Measurements from ENCODE around the gene BMP7. TPM values are rescaled to one million over a fixed set of nuclear protein-coding genes. Genes with fewer than 3 reads are reported as not detected.

BMP7 gene
- total and polyA plus RNA-seq, 3 experiments from 2014 or later, result not detected

GRCh38 chr20:57153238-57153905, 113.1 kb downstream of the BMP7 start:
- Mint-ChIP-seq H3K9me3 (peaks cover 0 to 6% (median 2%) of the 10 kb centered on the region in 5 donors), H3K36me3 (no peaks in the 10 kb centered on the region), H3K27me3 (peaks cover 1 to 5% of the 10 kb centered on the region in 2 donors), H3K4me1 (no peaks in the 10 kb centered on the region), H3K27ac (no peak overlapping the region), H3K4me3 (no peak overlapping the region)
- H3K27me3 ChIP-seq (ENCODE audit: insufficient read depth, low read length, poor library complexity, severe bottlenecking), result no peaks in the 10 kb centered on the region
- no peaks in the 10 kb centered on the region for H3K9me3 ChIP-seq (ENCODE audit: low read length)
- no peak overlapping the region for H3K27ac ChIP-seq (ENCODE audit: low read depth, low read length)
- H3K4me1 ChIP-seq (ENCODE audit: insufficient read depth, low read length), result no peaks in the 10 kb centered on the region
- H3K4me3 ChIP-seq (ENCODE audit: low read length), result no peak overlapping the region
- no peak for DNase-seq
- ChIA-PET CTCF (no interaction called here), POLR2A (no interaction called here)
- no peaks in the 10 kb centered on the region for H3K36me3 ChIP-seq (ENCODE audit: insufficient read depth, low read length)

DNA sequence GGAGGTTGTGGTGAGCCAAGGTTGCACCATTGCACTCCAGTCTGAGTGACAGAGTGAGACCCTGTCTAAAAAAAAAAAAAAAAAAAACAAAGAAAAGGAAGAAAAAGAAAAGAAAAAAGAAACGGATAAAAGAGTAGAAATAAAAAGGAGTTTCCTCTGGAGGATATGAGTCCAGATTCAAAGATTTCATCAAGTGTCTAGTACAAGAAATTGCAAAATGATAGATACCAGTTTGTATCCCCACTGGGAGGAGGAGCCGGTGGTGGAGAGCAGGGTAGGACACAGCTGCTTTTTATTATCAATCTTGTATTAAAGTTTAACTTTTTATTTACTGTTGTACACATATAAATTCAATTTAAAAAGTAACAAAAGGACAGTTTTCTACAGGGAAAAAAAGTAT, 113.9 kb downstream of the BMP7 start:
- H3K27me3 Mint-ChIP-seq, result peaks cover 1 to 5% of the 10 kb centered on the region in 2 donors

DNA sequence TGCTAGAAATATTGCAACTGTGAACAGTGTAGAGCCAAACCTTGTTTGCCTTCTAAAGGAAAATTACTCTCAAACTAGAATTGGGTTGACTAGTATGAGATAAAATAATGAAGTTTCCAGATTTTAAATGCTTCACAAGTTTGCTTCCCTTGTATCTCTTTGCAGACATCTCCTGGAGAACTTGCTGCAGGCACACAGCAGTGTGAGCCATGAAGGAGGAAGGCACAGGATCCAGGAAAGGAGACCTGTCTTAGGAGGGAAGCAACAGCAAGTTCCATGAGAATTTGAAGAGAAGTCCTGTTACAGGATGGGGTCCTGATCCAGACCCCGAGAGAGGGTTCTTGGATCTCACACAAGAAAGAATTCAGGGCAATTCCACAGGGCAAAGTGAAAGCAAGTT, 115.9 kb downstream of the BMP7 start:
- Histone ChIP-seq H3K4me3 (ENCODE audit: low read length) (no peak overlapping the region), H3K9me3 (ENCODE audit: low read length) (no peaks in the 10 kb centered on the region), H3K27me3 (ENCODE audit: insufficient read depth, low read length, poor library complexity, severe bottlenecking) (no peaks in the 10 kb centered on the region), H3K27ac (ENCODE audit: low read depth, low read length) (no peak overlapping the region), H3K4me1 (ENCODE audit: insufficient read depth, low read length) (no peaks in the 10 kb centered on the region), H3K36me3 (ENCODE audit: insufficient read depth, low read length) (no peaks in the 10 kb centered on the region)
- Mint-ChIP-seq H3K27me3 (peaks cover 4 to 8% of the 10 kb centered on the region in 2 donors), H3K27ac (no peak overlapping the region), H3K4me1 (no peaks in the 10 kb centered on the region), H3K36me3 (no peaks in the 10 kb centered on the region), H3K4me3 (no peak overlapping the region), H3K9me3 (peaks cover 2 to 7% (median 6%) of the 10 kb centered on the region in 5 donors)
- POLR2A ChIA-PET, result no interaction called here
- CTCF ChIA-PET, result no interaction called here
- DNase-seq, result no peak

More for the DNA sequence above, 113.9 kb downstream of the BMP7 start:
- Mint-ChIP-seq H3K27ac (no peak overlapping the region), H3K9me3 (peaks cover 0 to 6% (median 2%) of the 10 kb centered on the region in 5 donors), H3K4me1 (no peaks in the 10 kb centered on the region), H3K4me3 (no peak overlapping the region), H3K36me3 (no peaks in the 10 kb centered on the region)
- ChIA-PET POLR2A (no interaction called here), CTCF (no interaction called here)
- no peaks in the 10 kb centered on the region for H3K9me3 ChIP-seq (ENCODE audit: low read length)
- no peak for DNase-seq
- no peak overlapping the region for H3K27ac ChIP-seq (ENCODE audit: low read depth, low read length)
- no peaks in the 10 kb centered on the region for H3K4me1 ChIP-seq (ENCODE audit: insufficient read depth, low read length)
- no peaks in the 10 kb centered on the region for H3K27me3 ChIP-seq (ENCODE audit: insufficient read depth, low read length, poor library complexity, severe bottlenecking)
- no peak overlapping the region for H3K4me3 ChIP-seq (ENCODE audit: low read length)
- H3K36me3 ChIP-seq (ENCODE audit: insufficient read depth, low read length), result no peaks in the 10 kb centered on the region

DNA sequence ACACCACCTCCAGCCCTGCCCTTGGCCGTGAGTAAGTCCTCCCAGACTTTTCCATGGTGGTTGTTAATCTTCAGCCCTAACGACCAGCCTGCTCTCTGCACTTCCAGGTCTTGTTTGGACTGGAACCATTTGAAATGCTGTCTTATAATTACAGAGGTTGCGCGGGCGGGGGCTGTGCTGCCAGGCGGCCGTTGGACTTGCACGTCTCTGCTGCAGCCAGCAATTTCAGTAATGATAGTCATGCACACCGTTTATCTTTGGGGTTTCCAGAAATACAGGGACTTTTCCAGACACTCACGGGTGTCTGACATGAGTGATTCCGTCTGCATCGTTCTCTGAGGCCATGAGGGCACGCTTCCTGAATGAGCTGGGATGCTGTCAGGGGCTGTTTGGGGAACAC, 118.2 kb downstream of the BMP7 start:
- H3K4me3 ChIP-seq (ENCODE audit: low read length), result no peak overlapping the region
- no peak for DNase-seq
- no peaks in the 10 kb centered on the region for H3K4me1 ChIP-seq (ENCODE audit: insufficient read depth, low read length)
- H3K27ac Mint-ChIP-seq, result no peak overlapping the region
- ChIA-PET POLR2A (no interaction called here), CTCF (no interaction called here)
- H3K4me3 Mint-ChIP-seq, result no peak overlapping the region
- no peaks in the 10 kb centered on the region for H3K36me3 ChIP-seq (ENCODE audit: insufficient read depth, low read length)
- H3K36me3 Mint-ChIP-seq, result no peaks in the 10 kb centered on the region
- H3K9me3 Mint-ChIP-seq, result peaks cover 3 to 6% (median 6%) of the 10 kb centered on the region in 5 donors
- H3K27ac ChIP-seq (ENCODE audit: low read depth, low read length), result no peak overlapping the region
- peaks cover 4 to 8% of the 10 kb centered on the region in 2 donors for H3K27me3 Mint-ChIP-seq
- no peaks in the 10 kb centered on the region for H3K9me3 ChIP-seq (ENCODE audit: low read length)
- no peaks in the 10 kb centered on the region for H3K4me1 Mint-ChIP-seq
- H3K27me3 ChIP-seq (ENCODE audit: insufficient read depth, low read length, poor library complexity, severe bottlenecking), result no peaks in the 10 kb centered on the region

DNA sequence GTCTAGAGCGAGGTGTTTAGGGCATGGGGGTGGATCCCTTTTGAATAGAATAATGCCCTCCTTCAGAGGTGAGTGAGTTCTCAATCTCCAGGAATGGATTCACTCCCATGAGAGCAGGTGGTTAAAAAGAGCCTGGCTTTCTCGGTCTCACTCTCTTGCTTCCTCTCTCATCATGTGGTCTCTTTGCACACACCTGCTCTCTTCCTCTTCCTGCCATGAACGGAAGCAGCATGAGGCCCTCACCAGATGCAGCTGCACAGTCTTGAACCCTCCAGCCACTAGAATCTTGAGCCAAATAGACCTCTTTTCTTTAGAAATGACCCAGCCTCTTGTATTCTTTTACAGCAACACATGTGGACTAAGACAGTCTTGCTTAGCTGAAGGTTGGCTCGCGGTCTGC, 119.3 kb downstream of the BMP7 start:
- Histone ChIP-seq H3K9me3 (ENCODE audit: low read length) (no peaks in the 10 kb centered on the region), H3K4me1 (ENCODE audit: insufficient read depth, low read length) (no peaks in the 10 kb centered on the region), H3K4me3 (ENCODE audit: low read length) (no peak overlapping the region), H3K27ac (ENCODE audit: low read depth, low read length) (no peak overlapping the region), H3K36me3 (ENCODE audit: insufficient read depth, low read length) (no peaks in the 10 kb centered on the region), H3K27me3 (ENCODE audit: insufficient read depth, low read length, poor library complexity, severe bottlenecking) (no peaks in the 10 kb centered on the region)
- peaks cover 3 to 8% of the 10 kb centered on the region in 2 donors for H3K27me3 Mint-ChIP-seq
- POLR2A ChIA-PET, result no interaction called here
- no peaks in the 10 kb centered on the region for H3K4me1 Mint-ChIP-seq
- H3K36me3 Mint-ChIP-seq, result no peaks in the 10 kb centered on the region
- no peak for DNase-seq
- CTCF ChIA-PET, result no interaction called here
- no peak overlapping the region for H3K27ac Mint-ChIP-seq
- H3K4me3 Mint-ChIP-seq, result no peak overlapping the region
- H3K9me3 Mint-ChIP-seq, result peaks cover 3 to 6% (median 6%) of the 10 kb centered on the region in 5 donors

DNA sequence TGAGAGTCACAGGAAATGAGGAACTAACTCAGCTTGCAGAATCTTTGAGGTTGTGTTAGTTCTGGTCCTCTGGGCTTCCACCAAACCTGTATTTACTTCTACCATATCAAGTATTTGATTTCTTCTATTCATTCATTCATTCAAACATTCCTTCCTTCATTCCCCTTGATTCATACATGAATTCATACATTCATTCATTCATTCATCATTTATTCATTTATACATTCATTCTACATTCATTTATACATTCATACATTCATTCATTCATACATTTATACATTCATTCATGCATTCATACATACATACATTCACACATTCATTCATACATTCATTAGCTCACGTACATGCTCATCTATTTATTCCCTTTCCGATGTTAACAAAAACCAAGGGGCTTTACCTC, 120.3 kb downstream of the BMP7 start:
- DNase-seq, result no peak
- ChIA-PET POLR2A (no interaction called here), CTCF (no interaction called here)
- Histone ChIP-seq H3K9me3 (ENCODE audit: low read length) (no peaks in the 10 kb centered on the region), H3K27me3 (ENCODE audit: insufficient read depth, low read length, poor library complexity, severe bottlenecking) (no peaks in the 10 kb centered on the region), H3K36me3 (ENCODE audit: insufficient read depth, low read length) (no peaks in the 10 kb centered on the region), H3K27ac (ENCODE audit: low read depth, low read length) (no peak overlapping the region), H3K4me3 (ENCODE audit: low read length) (no peak overlapping the region), H3K4me1 (ENCODE audit: insufficient read depth, low read length) (no peaks in the 10 kb centered on the region)
- H3K27me3 Mint-ChIP-seq, result peaks cover 3 to 8% of the 10 kb centered on the region in 2 donors
- H3K27ac Mint-ChIP-seq, result no peak overlapping the region
- H3K4me3 Mint-ChIP-seq, result no peak overlapping the region
- peaks cover 2 to 6% (median 5%) of the 10 kb centered on the region in 5 donors for H3K9me3 Mint-ChIP-seq
- H3K4me1 Mint-ChIP-seq, result no peaks in the 10 kb centered on the region
- H3K36me3 Mint-ChIP-seq, result no peaks in the 10 kb centered on the region

DNA sequence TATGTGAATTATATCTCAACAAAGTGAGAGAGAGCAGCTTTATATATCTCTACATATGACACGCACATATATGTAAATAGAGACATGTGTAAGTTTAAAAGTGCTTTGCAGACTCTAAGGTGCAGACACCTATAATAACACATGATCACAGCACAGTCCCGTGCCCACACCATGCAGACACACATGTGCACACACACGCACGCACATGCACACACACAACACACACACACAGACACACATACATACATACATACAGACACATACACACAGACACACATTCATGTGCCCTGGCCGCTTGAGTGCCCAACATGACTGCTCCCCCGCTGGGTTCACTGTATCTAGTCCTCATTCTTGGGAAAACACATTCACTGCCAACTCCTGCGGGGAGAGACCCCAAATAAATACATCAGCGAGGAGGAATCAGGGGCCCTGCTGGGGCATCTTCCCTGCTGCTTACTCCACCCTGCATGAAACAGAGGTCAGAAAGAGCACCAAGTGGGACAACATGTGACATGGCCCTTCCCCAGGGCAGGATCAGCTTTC, 121.3 kb downstream of the BMP7 start:
- POLR2A ChIA-PET, result no interaction called here
- Mint-ChIP-seq H3K27ac (no peak overlapping the region), H3K4me1 (no peaks in the 10 kb centered on the region), H3K9me3 (peaks cover 0 to 6% (median 5%) of the 10 kb centered on the region in 5 donors), H3K36me3 (no peaks in the 10 kb centered on the region), H3K27me3 (peaks cover 3 to 8% of the 10 kb centered on the region in 2 donors), H3K4me3 (no peak overlapping the region)
- H3K36me3 ChIP-seq (ENCODE audit: insufficient read depth, low read length), result no peaks in the 10 kb centered on the region
- H3K27ac ChIP-seq (ENCODE audit: low read depth, low read length), result no peak overlapping the region
- H3K9me3 ChIP-seq (ENCODE audit: low read length), result no peaks in the 10 kb centered on the region
- CTCF ChIA-PET, result no interaction called here
- no peak for DNase-seq
- no peaks in the 10 kb centered on the region for H3K27me3 ChIP-seq (ENCODE audit: insufficient read depth, low read length, poor library complexity, severe bottlenecking)
- no peak overlapping the region for H3K4me3 ChIP-seq (ENCODE audit: low read length)
- H3K4me1 ChIP-seq (ENCODE audit: insufficient read depth, low read length), result no peaks in the 10 kb centered on the region

- H3K4me1 ChIP-seq (ENCODE audit: insufficient read depth, low read length), result no peaks in the 10 kb centered on the region
- H3K4me3 ChIP-seq (ENCODE audit: low read length), result no peak overlapping the region
- no peaks in the 10 kb centered on the region for H3K27me3 ChIP-seq (ENCODE audit: insufficient read depth, low read length, poor library complexity, severe bottlenecking)
- H3K4me3 Mint-ChIP-seq, result no peak overlapping the region
- H3K4me1 Mint-ChIP-seq, result no peaks in the 10 kb centered on the region
- ChIA-PET POLR2A (no interaction called here), CTCF (no interaction called here)
- H3K27ac ChIP-seq (ENCODE audit: low read depth, low read length), result no peak overlapping the region
- no peak for DNase-seq
- H3K36me3 Mint-ChIP-seq, result no peaks in the 10 kb centered on the region
- peaks cover 0 to 6% (median 3%) of the 10 kb centered on the region in 5 donors for H3K9me3 Mint-ChIP-seq
- H3K9me3 ChIP-seq (ENCODE audit: low read length), result no peaks in the 10 kb centered on the region
- peaks cover 3 to 7% of the 10 kb centered on the region in 2 donors for H3K27me3 Mint-ChIP-seq
- H3K36me3 ChIP-seq (ENCODE audit: insufficient read depth, low read length), result no peaks in the 10 kb centered on the region
- no peak overlapping the region for H3K27ac Mint-ChIP-seq
Observed at GRCh38 chr20:57143173-57143572, 123.3 kb downstream of the BMP7 start.
